Muscle of leg (tissue), 11 donors: Measurements from ENCODE around the gene CUL9. TPM values are rescaled to one million over a fixed set of nuclear protein-coding genes. Genes with fewer than 3 reads are reported as not detected.

Experiments
- DNase-seq: peaks from one replicate; pipeline ENCODE4 v3.0.0; 2013
- H3K27ac ChIP-seq: one replicate; pipeline ENCODE4 v1.5.1; 2013; ENCODE audit warnings: mild to moderate bottlenecking, low read length, control low read depth
- H3K27me3 ChIP-seq: one replicate; pipeline ENCODE4 v1.6.1; 2013; ENCODE audit warnings: low read length; ENCODE audit not compliant: control insufficient read depth, insufficient read depth
- H3K36me3 ChIP-seq: one replicate; pipeline ENCODE4 v1.6.1; 2013; ENCODE audit warnings: low read length; ENCODE audit not compliant: control insufficient read depth, insufficient read depth
- H3K4me1 ChIP-seq: one replicate; pipeline ENCODE4 v1.6.1; 2013; ENCODE audit warnings: low read length; ENCODE audit not compliant: control insufficient read depth, insufficient read depth
- H3K4me3 ChIP-seq: one replicate; pipeline ENCODE4 v1.5.1; 2013; ENCODE audit warnings: low read length, control low read depth
- H3K9me3 ChIP-seq: replicated peaks from 2 replicates; pipeline ENCODE4 v1.6.1; 2013; ENCODE audit warnings: low read depth, low read length; ENCODE audit not compliant: control insufficient read depth
- WGBS: methylation state at CpG from one replicate; pipeline ENCODE4 v1.1.5; 2013; ENCODE audit warnings: missing lambda C conversion rate; ENCODE audit not compliant: insufficient coverage; 5-methylcytosine and 5-hydroxymethylcytosine counted together
- polyA plus RNA-seq, 8 donors: library from polyadenylated mRNA; unstranded; fragments of 120-200 nt; gene quantifications; one replicate each; pipeline versions ENCODE4 v1.2.1 to v1.2.3, GENCODE V29; 2013; ENCODE audit warnings: inconsistent platforms in 1 of 8, low replicate concordance in 1 of 8; ENCODE audit not compliant: insufficient read length in 8 of 8, insufficient read depth in 1 of 8
- total RNA-seq: library from RNA; stranded (reverse); fragments of 120-200 nt; gene quantifications from one replicate; pipeline ENCODE4 v1.2.4, GENCODE V29; 2013

CUL9 gene
- total and polyA plus RNA-seq, 9 donors: 11.8 to 23.9 (median 19.4) TPM

- Histone ChIP-seq H3K4me1 (no peaks in the 10 kb centered on the region), H3K27me3 (no peaks in the 10 kb centered on the region), H3K27ac (no peak overlapping the region), H3K9me3 (no peaks in the 10 kb centered on the region), H3K36me3 (peaks cover 50% of the 10 kb centered on the region), H3K4me3 (no peak overlapping the region)
- DNase-seq: no peak
- WGBS: 82% methylated on average over 4 of the region's 5 CpGs
These were observed 11.9 kb downstream of the CUL9 start for GRCh38 chr6:43193929-43194328.

- no peaks in the 10 kb centered on the region for H3K9me3 ChIP-seq
- H3K27ac ChIP-seq: no peak overlapping the region
- peaks cover 62% of the 10 kb centered on the region for H3K36me3 ChIP-seq
- no peaks in the 10 kb centered on the region for H3K27me3 ChIP-seq
- 62% methylated on average over 4 of the region's 5 CpGs for WGBS
- no peak for DNase-seq
- H3K4me3 ChIP-seq: no peak overlapping the region
- H3K4me1 ChIP-seq: no peaks in the 10 kb centered on the region
These were observed 14.3 kb downstream of the CUL9 start for GRCh38 chr6:43196337-43196736.

GRCh38 chr6:43199912-43200311 is 17.9 kb downstream of the CUL9 start:
- Histone ChIP-seq H3K4me1 (no peaks in the 10 kb centered on the region), H3K27ac (no peak overlapping the region), H3K9me3 (no peaks in the 10 kb centered on the region), H3K36me3 (peaks cover 61% of the 10 kb centered on the region), H3K4me3 (no peak overlapping the region), H3K27me3 (no peaks in the 10 kb centered on the region)
- no peak for DNase-seq
- 100% methylated on average over 2 of the region's 6 CpGs for WGBS

- DNase-seq: no peak
- H3K27ac ChIP-seq: no peak overlapping the region
- WGBS: no CpG with 5 or more reads among the region's 6 CpGs
- peaks cover 65% of the 10 kb centered on the region for H3K36me3 ChIP-seq
- H3K27me3 ChIP-seq: no peaks in the 10 kb centered on the region
- H3K9me3 ChIP-seq: no peaks in the 10 kb centered on the region
- no peak overlapping the region for H3K4me3 ChIP-seq
- H3K4me1 ChIP-seq: no peaks in the 10 kb centered on the region
These were observed 18.5 kb downstream of the CUL9 start for GRCh38 chr6:43200541-43200940.

GRCh38 chr6:43202451-43202850 is 20.5 kb downstream of the CUL9 start:
- Histone ChIP-seq H3K9me3 (no peaks in the 10 kb centered on the region), H3K27ac (no peak overlapping the region), H3K4me1 (no peaks in the 10 kb centered on the region), H3K36me3 (peaks cover 54% of the 10 kb centered on the region), H3K27me3 (no peaks in the 10 kb centered on the region), H3K4me3 (no peak overlapping the region)
- WGBS: no CpG with 5 or more reads among the region's 5 CpGs
- DNase-seq: no peak

GRCh38 chr6:43203029-43203717 is 21.2 kb downstream of the CUL9 start:
- DNase-seq: no peak
- Histone ChIP-seq H3K27me3 (no peaks in the 10 kb centered on the region), H3K27ac (no peak overlapping the region), H3K4me3 (no peak overlapping the region), H3K9me3 (no peaks in the 10 kb centered on the region), H3K4me1 (no peaks in the 10 kb centered on the region), H3K36me3 (peaks cover 54% of the 10 kb centered on the region)
- 85% methylated on average over 15 of the region's 17 CpGs for WGBS

GRCh38 chr6:43203718-43204095 is 21.7 kb downstream of the CUL9 start:
- no peak for DNase-seq
- H3K27ac ChIP-seq: no peak overlapping the region
- H3K4me1 ChIP-seq: no peaks in the 10 kb centered on the region
- no peaks in the 10 kb centered on the region for H3K27me3 ChIP-seq
- H3K9me3 ChIP-seq: no peaks in the 10 kb centered on the region
- H3K4me3 ChIP-seq: no peak overlapping the region
- WGBS: 82% methylated on average over 8 of the region's 8 CpGs
- peaks cover 50% of the 10 kb centered on the region for H3K36me3 ChIP-seq

- 89% methylated on average over 17 of the region's 23 CpGs for WGBS
- Histone ChIP-seq H3K4me3 (no peak overlapping the region), H3K9me3 (no peaks in the 10 kb centered on the region), H3K27me3 (no peaks in the 10 kb centered on the region), H3K36me3 (peaks cover 44% of the 10 kb centered on the region), H3K27ac (no peak overlapping the region), H3K4me1 (no peaks in the 10 kb centered on the region)
- no peak for DNase-seq
These were observed 22.5 kb downstream of the CUL9 start for GRCh38 chr6:43204271-43205105.

- Histone ChIP-seq H3K27me3 (no peaks in the 10 kb centered on the region), H3K27ac (no peak overlapping the region), H3K4me1 (no peaks in the 10 kb centered on the region), H3K4me3 (no peak overlapping the region), H3K36me3 (peaks cover 32% of the 10 kb centered on the region), H3K9me3 (no peaks in the 10 kb centered on the region)
- WGBS: 92% methylated on average over 7 of the region's 10 CpGs
- DNase-seq: no peak
These were observed 23.9 kb downstream of the CUL9 start for GRCh38 chr6:43205849-43206248.

- DNase-seq: no peak
- no peaks in the 10 kb centered on the region for H3K4me1 ChIP-seq
- no peak overlapping the region for H3K27ac ChIP-seq
- no CpG with 5 or more reads among the region's 2 CpGs for WGBS
- no peaks in the 10 kb centered on the region for H3K9me3 ChIP-seq
- no peaks in the 10 kb centered on the region for H3K27me3 ChIP-seq
- H3K4me3 ChIP-seq: no peak overlapping the region
- peaks cover 29% of the 10 kb centered on the region for H3K36me3 ChIP-seq
These were observed 25.3 kb downstream of the CUL9 start for GRCh38 chr6:43207286-43207685.
